Left lung (tissue), 10 donors: ENCODE measurements around the gene ELMOD1. TPM values are rescaled to one million over a fixed set of nuclear protein-coding genes. Genes with fewer than 3 reads are reported as not detected.

ENCODE experiments used
- ATAC-seq: fragments of 200-7000 bp; cut with Tn5 transposase; one replicate; pipeline ENCODE4 v1.9.1; 2020; ENCODE audit warnings: moderate library complexity
- DNase-seq, 4 donors: peaks; one replicate each; pipeline ENCODE4 v3.0.0-alpha.2; 2013 to 2020
- H3K27ac ChIP-seq, 2 donors: fragments of 200-600 bp; sonication (generic) in 1 of 2; one replicate each; pipeline versions ENCODE4 v1.5.0 to v1.8.0; 2020 to 2021
- H3K27me3 ChIP-seq, 2 donors: fragments of 200-600 bp; sonication (generic) in 1 of 2; one replicate each; pipeline versions ENCODE4 v1.5.0 to v1.8.0; 2020 to 2021
- H3K36me3 ChIP-seq, 2 donors: fragments of 200-600 bp; sonication (generic) in 1 of 2; one replicate each; pipeline versions ENCODE4 v1.5.0 to v1.8.0; 2020 to 2021
- H3K4me1 ChIP-seq, 2 donors: fragments of 200-600 bp; one replicate each; pipeline ENCODE4 v1.8.0; 2021
- H3K4me3 ChIP-seq, 2 donors: fragments of 200-600 bp; sonication (generic) in 1 of 2; one replicate each; pipeline versions ENCODE4 v1.5.0 to v1.8.0; 2020 to 2021; ENCODE audit warnings: mild to moderate bottlenecking in 1 of 2
- H3K9me3 ChIP-seq, 2 donors: fragments of 200-600 bp; sonication (generic) in 1 of 2; one replicate each; pipeline versions ENCODE4 v1.5.0 to v1.8.0; 2020 to 2021
- CTCF ChIP-seq, 2 donors: fragments of 200-600 bp; sonication (generic) in 1 of 2; IDR thresholded peaks; one replicate each; pipeline versions ENCODE4 v1.5.0 to v1.8.0; 2021; ENCODE audit warnings: antibody characterized with exemption in 2 of 2
- intact Hi-C, 2 donors: fragments of 100-400 bp; cut with DNase I; formaldehyde crosslinking; loops; one replicate each; pipeline versions ENCODE4 v1.11.2 to v1.14.2; 2022
- polyA plus RNA-seq, 6 donors: library from polyadenylated mRNA; unstranded; fragments of 120-200 nt; gene quantifications; one replicate each; pipeline ENCODE4 v1.2.1, GENCODE V29; 2013; ENCODE audit not compliant: insufficient read length in 6 of 6
- total RNA-seq, 2 donors: library from RNA; stranded (reverse); fragmentation: NEBNext Ultra II Directional; extraction: Animal tissue kit (Norgen Biotek cat#: 25700); gene quantifications; one replicate each; pipeline ENCODE4 v1.2.1, GENCODE V29; 2021
- donor health status: DM: no; HTN: yes; CAD: no.
- donor health status: DM: no; HTN: no; CAD: no.

ELMOD1 gene
- total and polyA plus RNA-seq, 8 donors: 0.96 to 7.7 (median 5.6) TPM

DNA sequence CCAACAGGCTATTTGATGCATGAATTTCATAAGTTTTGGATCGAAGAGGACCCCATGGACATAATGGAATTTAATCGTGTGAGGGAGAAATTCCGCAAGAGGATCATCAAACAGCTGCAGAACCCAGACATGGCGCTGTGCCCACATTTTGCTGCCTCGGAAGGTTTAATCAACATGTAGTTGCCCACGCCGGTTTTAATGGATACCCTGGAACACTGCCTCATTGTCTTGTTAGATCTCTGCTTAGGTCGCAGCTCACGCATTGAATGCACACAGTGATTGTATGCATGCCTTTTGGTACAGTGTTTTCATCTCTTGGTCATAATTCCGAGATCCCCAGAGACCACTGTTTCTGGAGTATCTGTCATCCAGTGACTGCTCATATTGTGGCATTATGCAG, 74.1 kb downstream of the ELMOD1 start:
- TF ChIP-seq CTCF (IDR thresholded peaks at IDR 0.05): no peak
- Histone ChIP-seq H3K4me3 (no peak overlapping the region), H3K4me1 (no peaks in the 10 kb centered on the region), H3K36me3 (no peaks in the 10 kb centered on the region), H3K27ac (no peak overlapping the region), H3K9me3 (no peaks in the 10 kb centered on the region), H3K27me3 (no peaks in the 10 kb centered on the region)
- intact Hi-C loops: no loop called here
- DNase-seq (no peak), ATAC-seq (no peak)

GRCh38 chr11:107666911-107667613, 76.1 kb downstream of the ELMOD1 start:
- TF ChIP-seq CTCF (IDR thresholded peaks at IDR 0.05): no peak
- DNase-seq: no peak
- Histone ChIP-seq H3K9me3 (no peaks in the 10 kb centered on the region), H3K4me3 (no peak overlapping the region), H3K27me3 (no peaks in the 10 kb centered on the region), H3K4me1 (no peaks in the 10 kb centered on the region), H3K36me3 (no peaks in the 10 kb centered on the region), H3K27ac (no peak overlapping the region)
- intact Hi-C loops: no loop called here
- no peak for ATAC-seq

GRCh38 chr11:107669191-107669740, 78.3 kb downstream of the ELMOD1 start:
- Histone ChIP-seq H3K9me3 (no peaks in the 10 kb centered on the region), H3K4me1 (no peaks in the 10 kb centered on the region), H3K4me3 (no peak overlapping the region), H3K36me3 (no peaks in the 10 kb centered on the region), H3K27me3 (no peaks in the 10 kb centered on the region), H3K27ac (no peak overlapping the region)
- ATAC-seq (no peak), DNase-seq (no peak)
- no peak for TF ChIP-seq CTCF (IDR thresholded peaks at IDR 0.05)
- intact Hi-C loops: no loop called here

- DNase-seq: no peak
- intact Hi-C loops: no loop called here
- Histone ChIP-seq H3K36me3 (no peaks in the 10 kb centered on the region), H3K4me1 (no peaks in the 10 kb centered on the region), H3K27me3 (no peaks in the 10 kb centered on the region), H3K4me3 (no peak overlapping the region), H3K9me3 (no peaks in the 10 kb centered on the region), H3K27ac (no peak overlapping the region)
- TF ChIP-seq CTCF (IDR thresholded peaks at IDR 0.05): no peak
- ATAC-seq: no peak
Observed at GRCh38 chr11:107669893-107670601, 79.1 kb downstream of the ELMOD1 start.

GRCh38 chr11:107675902-107676301, 85.0 kb downstream of the ELMOD1 start:
- intact Hi-C loops: no loop called here
- no peak overlapping the region for H3K4me3 ChIP-seq
- H3K27ac ChIP-seq: no peak overlapping the region
- H3K36me3 ChIP-seq: no peaks in the 10 kb centered on the region
- no peaks in the 10 kb centered on the region for H3K27me3 ChIP-seq
- no peaks in the 10 kb centered on the region for H3K4me1 ChIP-seq
- TF ChIP-seq CTCF (IDR thresholded peaks at IDR 0.05): no peak
- ATAC-seq (no peak), DNase-seq (no peak)
- no peaks in the 10 kb centered on the region for H3K9me3 ChIP-seq
